ENCODE data around the gene HNRNPH1. TPM values are rescaled to one million over a fixed set of nuclear protein-coding genes. Genes with fewer than 3 reads are reported as not detected.

The HNRNPH1 gene
- total RNA-seq, 2 experiments from 2014 or later = 706 to 709 TPM

DNA sequence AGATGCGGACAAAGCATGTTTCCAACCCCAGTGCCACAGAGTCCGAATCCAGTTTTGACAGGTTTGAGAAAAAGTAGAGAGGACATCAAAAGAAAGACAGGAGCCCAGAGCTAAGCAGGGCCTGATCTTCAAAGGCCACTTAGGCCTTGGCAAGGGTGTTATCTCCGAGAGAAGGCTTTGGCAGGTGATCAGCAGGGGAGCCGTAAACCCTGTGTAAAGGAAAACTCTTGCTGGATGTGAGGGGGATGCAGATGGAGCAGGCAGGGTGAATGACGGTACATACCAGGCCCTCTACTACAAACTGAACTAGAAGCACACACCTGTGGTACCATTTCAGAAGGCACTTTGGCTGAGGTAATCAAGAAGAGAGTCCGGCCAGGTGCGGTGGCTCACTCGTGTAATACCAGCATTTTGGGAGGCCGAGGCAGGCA lies 1.4 kb upstream of the HNRNPH1 start:
- Mint-ChIP-seq H3K4me1 (ENCODE audit: low read depth) (peaks cover 19% of the 10 kb centered on the region), H3K27ac (peak overlapping the region; percentile 94), H3K4me3 (peak overlapping the region; percentile 82), H3K36me3 (ENCODE audit: low read depth) (peaks cover 42% of the 10 kb centered on the region), H3K27me3 (no peaks in the 10 kb centered on the region), H3K9me3 (no peaks in the 10 kb centered on the region)
- TF ChIP-seq, protein P1, sequence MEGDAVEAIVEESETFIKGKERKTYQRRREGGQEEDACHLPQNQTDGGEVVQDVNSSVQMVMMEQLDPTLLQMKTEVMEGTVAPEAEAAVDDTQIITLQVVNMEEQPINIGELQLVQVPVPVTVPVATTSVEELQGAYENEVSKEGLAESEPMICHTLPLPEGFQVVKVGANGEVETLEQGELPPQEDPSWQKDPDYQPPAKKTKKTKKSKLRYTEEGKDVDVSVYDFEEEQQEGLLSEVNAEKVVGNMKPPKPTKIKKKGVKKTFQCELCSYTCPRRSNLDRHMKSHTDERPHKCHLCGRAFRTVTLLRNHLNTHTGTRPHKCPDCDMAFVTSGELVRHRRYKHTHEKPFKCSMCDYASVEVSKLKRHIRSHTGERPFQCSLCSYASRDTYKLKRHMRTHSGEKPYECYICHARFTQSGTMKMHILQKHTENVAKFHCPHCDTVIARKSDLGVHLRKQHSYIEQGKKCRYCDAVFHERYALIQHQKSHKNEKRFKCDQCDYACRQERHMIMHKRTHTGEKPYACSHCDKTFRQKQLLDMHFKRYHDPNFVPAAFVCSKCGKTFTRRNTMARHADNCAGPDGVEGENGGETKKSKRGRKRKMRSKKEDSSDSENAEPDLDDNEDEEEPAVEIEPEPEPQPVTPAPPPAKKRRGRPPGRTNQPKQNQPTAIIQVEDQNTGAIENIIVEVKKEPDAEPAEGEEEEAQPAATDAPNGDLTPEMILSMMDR (IDR thresholded peaks at IDR 0.05) = no peak
- intact Hi-C loops (cut with micrococcal nuclease) = no loop called here
- CTCF ChIA-PET = interaction anchor here (1.2 to 2.3 kb wide), 3 partner anchors 9 to 108 kb away, joined by 3 to 7 read pairs (median 4); partner anchors contain the start of gene MAML1
- POLR2A ChIA-PET = interaction anchor here (0.6 to 6.5 kb wide), 3 partner anchors 53 to 404 kb away, joined by 3 to 55 read pairs (median 49); partner anchors contain the start of gene CANX
- no peak for DNase-seq
- no peak for ATAC-seq

GRCh38 chr5:179623906-179624741 lies 653 bp upstream of the HNRNPH1 start:
- H3K27ac Mint-ChIP-seq = peak overlapping the region; percentile 94
- H3K36me3 Mint-ChIP-seq (ENCODE audit: low read depth) = peaks cover 47% of the 10 kb centered on the region
- DNase-seq = peak; percentile 82
- ChIA-PET CTCF (interaction anchor here (0.7 to 2.3 kb wide), 9 partner anchors 8 to 1503 kb away, joined by 3 to 7 read pairs (median 3); partner anchors contain the start of genes MAML1 and RUFY1), POLR2A (interaction anchor here (0.6 to 6.5 kb wide), 24 partner anchors 9 to 405 kb away, joined by 3 to 55 read pairs (median 4); partner anchors contain the start of genes CANX, CBY3, RUFY1 and SQSTM1)
- peak; percentile 40 for ATAC-seq
- TF ChIP-seq, protein P1 (IDR thresholded peaks at IDR 0.05) = no peak
- intact Hi-C loops (cut with micrococcal nuclease) = no loop called here
- peak overlapping the region; percentile 82 for H3K4me3 Mint-ChIP-seq
- peaks cover 21% of the 10 kb centered on the region for H3K4me1 Mint-ChIP-seq (ENCODE audit: low read depth)
- H3K9me3 Mint-ChIP-seq = no peaks in the 10 kb centered on the region
- H3K27me3 Mint-ChIP-seq = no peaks in the 10 kb centered on the region

GRCh38 chr5:179621551-179622214 lies 1.8 kb downstream of the HNRNPH1 start:
- POLR2A ChIA-PET = interaction anchor here (0.6 to 6.5 kb wide), 12 partner anchors 11 to 1619 kb away, joined by 3 to 55 read pairs (median 4); partner anchors contain the start of genes CANX and RUFY1

DNA sequence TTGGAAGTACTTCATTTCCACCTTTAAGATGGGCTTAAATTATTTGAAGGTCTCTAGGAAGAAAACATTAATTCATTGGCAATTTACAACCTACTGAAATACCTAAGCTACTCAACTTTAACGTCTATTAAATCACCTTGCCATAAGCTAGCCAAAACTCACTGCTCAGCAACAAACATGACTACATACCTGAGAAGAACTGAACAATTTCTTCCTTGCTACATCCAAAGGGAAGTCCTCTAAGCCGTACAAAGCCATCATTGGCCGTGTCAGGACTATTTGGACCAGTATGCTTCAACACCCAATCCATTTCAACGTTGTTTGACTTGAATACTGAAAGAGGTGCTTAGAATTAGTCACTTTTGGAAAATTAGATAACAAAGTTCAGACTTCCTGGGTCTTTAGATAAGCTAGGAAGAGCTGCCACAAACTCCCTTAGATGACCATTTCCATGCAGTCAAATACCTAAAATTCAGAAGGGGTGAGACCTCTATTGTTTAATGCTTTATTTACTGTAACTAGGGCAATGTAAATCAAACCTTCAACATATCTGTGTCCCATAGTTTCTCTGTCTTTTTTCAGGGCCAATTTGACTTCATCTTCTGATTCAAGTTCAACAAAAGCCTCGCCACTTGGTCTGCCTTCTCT lies 2.6 kb downstream of the HNRNPH1 start:
- Mint-ChIP-seq H3K4me1 (ENCODE audit: low read depth) (peaks cover 46% of the 10 kb centered on the region), H3K4me3 (peak overlapping the region; percentile 82), H3K9me3 (no peaks in the 10 kb centered on the region), H3K27me3 (no peaks in the 10 kb centered on the region), H3K27ac (peak overlapping the region; percentile 90), H3K36me3 (ENCODE audit: low read depth) (peaks cover 77% of the 10 kb centered on the region)
- ATAC-seq (no peak), DNase-seq (no peak)
- TF ChIP-seq, protein P1 (IDR thresholded peaks at IDR 0.05) = no peak
- intact Hi-C loops (cut with micrococcal nuclease) = no loop called here
- CTCF ChIA-PET = interaction anchor here (2.0 kb wide), 1 partner anchor 8 kb away, joined by 10 read pairs; no protein-coding TSS in a partner anchor
- POLR2A ChIA-PET = interaction anchor here (0.9 to 6.5 kb wide), 7 partner anchors 12 to 1620 kb away, joined by 3 to 55 read pairs (median 4); no protein-coding TSS in a partner anchor

More at GRCh38 chr5:179621551-179622214, 1.8 kb downstream of the HNRNPH1 start:
- Mint-ChIP-seq H3K27ac (peak overlapping the region; percentile 90), H3K9me3 (no peaks in the 10 kb centered on the region), H3K36me3 (ENCODE audit: low read depth) (peaks cover 70% of the 10 kb centered on the region), H3K4me1 (ENCODE audit: low read depth) (peaks cover 40% of the 10 kb centered on the region), H3K4me3 (peak overlapping the region; percentile 82), H3K27me3 (no peaks in the 10 kb centered on the region)
- CTCF ChIA-PET = interaction anchor here (2.0 kb wide), 1 partner anchor 9 kb away, joined by 10 read pairs; no protein-coding TSS in a partner anchor
- TF ChIP-seq, protein P1 (IDR thresholded peaks at IDR 0.05) = no peak
- DNase-seq = no peak
- ATAC-seq = no peak
- intact Hi-C loops (cut with micrococcal nuclease) = no loop called here
